DND-41 (cell line): ENCODE measurements around the gene ZNF574.

Source experiments
- ATAC-seq: fragments of 200-7000 bp; cut with Tn5 transposase; 3 replicates; pipeline ENCODE4 v1.9.1; 2021; ENCODE audit warnings: low read depth; ENCODE audit not compliant: insufficient read depth
- DNase-seq: peaks from one replicate; pipeline ENCODE4 v3.0.0-alpha.2; 2020
- H2AFZ ChIP-seq: 2 replicates; pipeline ENCODE4 v1.6.0; 2012; ENCODE audit warnings: low read depth, low read length
- H3K27ac ChIP-seq: 2 replicates; pipeline ENCODE4 v1.5.1; 2012; ENCODE audit warnings: low read length, inconsistent platforms
- H3K27me3 ChIP-seq: fragments of 200-600 bp; sonication (generic); 2 replicates; pipeline ENCODE4 v1.6.0; 2012; ENCODE audit warnings: low read length, mild to moderate bottlenecking, inconsistent platforms; ENCODE audit not compliant: insufficient read depth, poor library complexity
- H3K36me3 ChIP-seq: 2 replicates; pipeline ENCODE4 v1.5.1; 2012; ENCODE audit warnings: low read length, inconsistent platforms; ENCODE audit not compliant: insufficient read depth
- H3K4me1 ChIP-seq: 2 replicates; pipeline ENCODE4 v1.5.1; 2012; ENCODE audit warnings: mild to moderate bottlenecking, low read length; ENCODE audit not compliant: insufficient read depth
- H3K4me2 ChIP-seq: 2 replicates; pipeline ENCODE4 v1.6.0; 2012; ENCODE audit warnings: mild to moderate bottlenecking, moderate library complexity, low read length, inconsistent platforms; ENCODE audit not compliant: insufficient read depth
- H3K4me3 ChIP-seq, 2 experiments: fragments of 200-600 bp in 1 of 2; shearing (Covaris generic) in 1 of 2; 2 replicates each; pipeline ENCODE4 v1.5.1; 2012 to 2016; ENCODE audit warnings: inconsistent platforms in 2 of 2, low read length in 2 of 2, mild to moderate bottlenecking in 2 of 2, low read depth in 1 of 2, moderate library complexity in 1 of 2
- H3K79me2 ChIP-seq: 2 replicates; pipeline ENCODE4 v1.6.0; 2012; ENCODE audit warnings: low read length, inconsistent platforms; ENCODE audit not compliant: insufficient read depth
- H3K9ac ChIP-seq: 2 replicates; pipeline ENCODE4 v1.6.0; 2012; ENCODE audit warnings: low read depth, mild to moderate bottlenecking, inconsistent platforms, low read length, moderate library complexity
- H3K9me3 ChIP-seq: 2 replicates; pipeline ENCODE4 v1.5.1; 2012; ENCODE audit warnings: low read length, moderate library complexity, mild to moderate bottlenecking, inconsistent platforms; ENCODE audit not compliant: insufficient read depth, severe bottlenecking
- H4K20me1 ChIP-seq: 2 replicates; pipeline ENCODE4 v1.6.0; 2012; ENCODE audit warnings: low read length; ENCODE audit not compliant: insufficient read depth
- CTCF ChIP-seq: IDR thresholded peaks from 2 replicates; pipeline ENCODE4 v1.5.1; 2012; ENCODE audit warnings: borderline replicate concordance, low read length, moderate library complexity, mild to moderate bottlenecking; ENCODE audit not compliant: poor library complexity, severe bottlenecking; ENCODE audit errors: extremely low read depth
- EZH2 ChIP-seq: IDR thresholded peaks from 3 replicates; pipeline ENCODE4 v1.6.1; 2012; ENCODE audit warnings: borderline replicate concordance, low read depth, mild to moderate bottlenecking, moderate library complexity, low read length, inconsistent platforms; ENCODE audit not compliant: severe bottlenecking

Gene ZNF574

GRCh38 chr19:42124386-42124901 lies 48.5 kb downstream of the ZNF574 start:
- ATAC-seq: no peak
- H3K79me2 ChIP-seq: no peaks in the 10 kb centered on the region
- no peak overlapping the region for H3K9ac ChIP-seq

DNA sequence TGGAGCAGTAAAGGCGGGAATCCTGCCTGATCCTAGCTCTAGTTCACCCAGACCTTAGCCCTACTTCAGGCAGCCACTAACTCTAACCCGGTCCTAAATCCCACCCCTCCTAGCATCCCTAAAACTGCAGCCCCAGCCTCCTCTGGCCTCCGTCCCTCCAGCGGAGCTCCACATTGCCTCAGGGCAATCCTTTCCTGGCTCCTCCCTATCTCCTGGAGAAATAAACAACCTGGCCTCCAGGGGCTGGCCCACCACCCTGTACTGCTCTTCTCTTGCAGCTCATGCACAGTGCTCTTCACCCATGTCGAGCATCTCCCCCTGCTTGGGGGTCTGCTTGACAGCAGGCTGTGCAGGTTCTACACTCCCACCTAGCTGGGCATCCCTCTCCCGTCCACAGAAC lies 49.6 kb downstream of the ZNF574 start:
- Histone ChIP-seq H3K4me1 (peaks cover 6% of the 10 kb centered on the region; the same call in 1 of the 2 replicates), H3K4me3 (no peak overlapping the region), H3K36me3 (no peaks in the 10 kb centered on the region), H3K9ac (no peak overlapping the region), H4K20me1 (0 out of 2 replicates have a peak, but pooled peaks cover 3% of the 10 kb centered on the region), H3K27ac (no peak overlapping the region), H2AFZ (no peak overlapping the region), H3K27me3 (peaks cover 5% of the 10 kb centered on the region), H3K4me2 (no peak overlapping the region), H3K79me2 (no peaks in the 10 kb centered on the region), H3K9me3 (no peaks in the 10 kb centered on the region)
- TF ChIP-seq CTCF (no peak), EZH2 (no peak)
- ATAC-seq (no peak), DNase-seq (no peak)

More at GRCh38 chr19:42124386-42124901, 48.5 kb downstream of the ZNF574 start:
- Histone ChIP-seq H3K27ac (no peak overlapping the region), H3K27me3 (peaks cover 5% of the 10 kb centered on the region), H4K20me1 (0 out of 2 replicates have a peak, but pooled peaks cover 3% of the 10 kb centered on the region), H2AFZ (no peak overlapping the region), H3K4me1 (peaks cover 6% of the 10 kb centered on the region; the same call in 1 of the 2 replicates), H3K9me3 (no peaks in the 10 kb centered on the region), H3K36me3 (no peaks in the 10 kb centered on the region), H3K4me3 (no peak overlapping the region), H3K4me2 (no peak overlapping the region)
- DNase-seq: no peak
- TF ChIP-seq EZH2 (no peak), CTCF (no peak)

DNA sequence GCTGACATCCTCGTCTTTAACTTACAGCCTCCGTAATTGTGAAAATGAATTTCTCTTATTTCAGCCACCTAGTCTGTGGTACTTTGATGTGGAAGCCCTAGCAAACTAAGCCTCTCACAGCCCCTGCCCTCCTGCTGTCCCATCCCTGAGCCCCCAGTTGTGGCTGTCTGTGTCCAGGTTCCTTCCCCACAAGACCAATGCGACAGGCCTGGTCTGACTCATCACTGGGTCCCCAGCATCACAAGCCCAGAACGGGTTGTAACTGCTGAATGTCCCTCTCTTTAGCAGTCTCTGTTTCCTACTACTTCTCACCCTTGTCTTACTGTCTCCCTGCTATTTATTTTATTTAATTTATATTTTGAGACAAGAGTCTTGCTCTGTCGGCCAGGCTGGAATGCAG lies 50.6 kb downstream of the ZNF574 start:
- Histone ChIP-seq H3K27me3 (peaks cover 5% of the 10 kb centered on the region), H2AFZ (no peak overlapping the region), H3K79me2 (no peaks in the 10 kb centered on the region), H3K4me1 (peaks cover 5% of the 10 kb centered on the region; the same call in 1 of the 2 replicates), H4K20me1 (0 out of 2 replicates have a peak, but pooled peaks cover 3% of the 10 kb centered on the region), H3K9ac (no peak overlapping the region), H3K9me3 (no peaks in the 10 kb centered on the region), H3K4me3 (no peak overlapping the region), H3K36me3 (no peaks in the 10 kb centered on the region), H3K27ac (no peak overlapping the region), H3K4me2 (no peak overlapping the region)
- ATAC-seq: no peak
- TF ChIP-seq CTCF (no peak), EZH2 (no peak)
- no peak for DNase-seq
